Thoracic aorta (tissue), 2 donors: ENCODE measurements around the gene CES2. TPM values are rescaled to one million over a fixed set of nuclear protein-coding genes. Genes with fewer than 3 reads are reported as not detected.

ENCODE experiments used
- ATAC-seq: fragments of 150-250 bp; one replicate; pipeline ENCODE4 v1.8.0; 2017; ENCODE audit warnings: low read depth; ENCODE audit not compliant: insufficient number of reproducible peaks, low FRiP score
- DNase-seq: peaks from one replicate; pipeline ENCODE4 v3.0.0-alpha.2; 2020; ENCODE audit warnings: low spot score
- H3K27ac ChIP-seq, 2 donors: fragments of 200-600 bp; sonication (generic); 1 replicate in 1 of 2; 2 replicates in 1 of 2; pipeline ENCODE4 v1.5.1; 2016; ENCODE audit warnings: mild to moderate bottlenecking in 2 of 2, moderate library complexity in 2 of 2
- H3K27me3 ChIP-seq: fragments of 200-600 bp; sonication (generic); replicated peaks from 2 replicates; pipeline ENCODE4 v1.6.0; 2016; ENCODE audit warnings: mild to moderate bottlenecking; ENCODE audit not compliant: insufficient read depth
- H3K36me3 ChIP-seq: fragments of 200-600 bp; sonication (generic); one replicate; pipeline ENCODE4 v1.5.1; 2016
- H3K4me1 ChIP-seq, 2 donors: fragments of 200-600 bp; sonication (generic); 1 replicate in 1 of 2; 2 replicates in 1 of 2; pipeline versions ENCODE4 v1.5.1 to v1.6.0; 2016; ENCODE audit warnings: low read depth in 2 of 2, mild to moderate bottlenecking in 1 of 2; ENCODE audit not compliant: control insufficient read depth in 1 of 2
- H3K4me3 ChIP-seq: fragments of 200-600 bp; sonication (generic); 2 replicates; pipeline ENCODE4 v1.5.1; 2016; ENCODE audit warnings: mild to moderate bottlenecking
- H3K9me3 ChIP-seq: fragments of 200-600 bp; sonication (generic); 2 replicates; pipeline ENCODE4 v1.5.1; 2016
- total RNA-seq, 2 donors: library from RNA; depleted of rRNA; stranded (reverse); fragments of >200 nt; gene quantifications; one replicate each; pipeline versions ENCODE4 v1.1.0 to v1.2.3, GENCODE V29; 2016
- TF ChIP-seq, protein P1 (sequence below): fragments of 200-600 bp; sonication (generic); IDR thresholded peaks from one replicate; pipeline ENCODE4 v1.5.1; 2019; ENCODE audit warnings: antibody characterized with exemption

Gene CES2
- total RNA-seq, 2 donors from 2014 or later = 29.8 to 92.7 TPM

DNA sequence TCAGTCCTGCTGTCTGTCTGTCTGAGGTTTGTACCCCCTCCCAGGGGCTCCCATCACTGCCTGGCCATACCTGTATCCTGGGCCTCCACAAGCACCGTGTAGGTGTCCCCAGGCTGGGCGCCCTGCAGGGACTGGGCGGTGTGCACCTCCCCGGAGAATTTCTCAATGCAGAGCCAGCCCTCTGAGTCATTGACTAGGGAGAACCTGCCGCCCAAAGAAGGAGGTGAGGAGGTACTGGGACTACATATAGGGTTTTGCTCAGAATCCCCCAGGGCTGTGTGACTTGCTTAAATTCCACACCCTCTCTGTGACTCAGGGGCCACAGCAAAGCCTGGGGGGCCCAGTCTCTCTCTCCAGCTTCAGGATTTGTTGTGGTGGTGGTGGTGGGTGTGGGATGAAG lies 24.2 kb upstream of the CES2 start:
- Histone ChIP-seq H3K27ac (no peak overlapping the region), H3K4me3 (no peak overlapping the region), H3K36me3 (no peaks in the 10 kb centered on the region), H3K4me1 (peaks cover 0 to 15% of the 10 kb centered on the region in 2 donors), H3K9me3 (no peaks in the 10 kb centered on the region), H3K27me3 (no peaks in the 10 kb centered on the region)
- TF ChIP-seq, protein P1, sequence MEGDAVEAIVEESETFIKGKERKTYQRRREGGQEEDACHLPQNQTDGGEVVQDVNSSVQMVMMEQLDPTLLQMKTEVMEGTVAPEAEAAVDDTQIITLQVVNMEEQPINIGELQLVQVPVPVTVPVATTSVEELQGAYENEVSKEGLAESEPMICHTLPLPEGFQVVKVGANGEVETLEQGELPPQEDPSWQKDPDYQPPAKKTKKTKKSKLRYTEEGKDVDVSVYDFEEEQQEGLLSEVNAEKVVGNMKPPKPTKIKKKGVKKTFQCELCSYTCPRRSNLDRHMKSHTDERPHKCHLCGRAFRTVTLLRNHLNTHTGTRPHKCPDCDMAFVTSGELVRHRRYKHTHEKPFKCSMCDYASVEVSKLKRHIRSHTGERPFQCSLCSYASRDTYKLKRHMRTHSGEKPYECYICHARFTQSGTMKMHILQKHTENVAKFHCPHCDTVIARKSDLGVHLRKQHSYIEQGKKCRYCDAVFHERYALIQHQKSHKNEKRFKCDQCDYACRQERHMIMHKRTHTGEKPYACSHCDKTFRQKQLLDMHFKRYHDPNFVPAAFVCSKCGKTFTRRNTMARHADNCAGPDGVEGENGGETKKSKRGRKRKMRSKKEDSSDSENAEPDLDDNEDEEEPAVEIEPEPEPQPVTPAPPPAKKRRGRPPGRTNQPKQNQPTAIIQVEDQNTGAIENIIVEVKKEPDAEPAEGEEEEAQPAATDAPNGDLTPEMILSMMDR = no peak
- DNase-seq (no peak), ATAC-seq (no peak)

DNA sequence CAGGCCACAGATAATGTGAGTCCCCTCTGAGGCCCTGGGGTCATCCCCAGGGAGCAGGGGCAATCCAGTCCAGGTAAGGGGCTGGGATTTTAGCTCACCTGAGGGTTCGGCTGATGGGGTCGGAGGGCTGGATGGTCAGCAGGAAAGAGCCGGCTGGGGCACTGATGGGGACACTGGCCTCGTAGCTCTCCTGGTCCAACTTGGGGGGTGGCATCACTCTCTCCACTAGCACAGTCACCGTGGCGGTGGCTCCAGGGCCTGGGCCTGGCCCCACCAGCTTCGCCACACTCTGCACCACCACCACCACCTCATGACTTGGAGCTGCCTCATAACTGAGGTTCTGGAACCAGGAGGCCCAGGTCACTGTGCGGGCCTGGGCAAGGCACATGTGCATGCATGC lies 23.5 kb upstream of the CES2 start:
- H3K27ac ChIP-seq = no peak overlapping the region
- no peaks in the 10 kb centered on the region for H3K36me3 ChIP-seq
- H3K4me1 ChIP-seq = peaks cover 0 to 10% of the 10 kb centered on the region in 2 donors
- DNase-seq (no peak), ATAC-seq (no peak)
- H3K9me3 ChIP-seq = no peaks in the 10 kb centered on the region
- H3K4me3 ChIP-seq = no peak overlapping the region
- TF ChIP-seq, protein P1 = no peak
- no peaks in the 10 kb centered on the region for H3K27me3 ChIP-seq

DNA sequence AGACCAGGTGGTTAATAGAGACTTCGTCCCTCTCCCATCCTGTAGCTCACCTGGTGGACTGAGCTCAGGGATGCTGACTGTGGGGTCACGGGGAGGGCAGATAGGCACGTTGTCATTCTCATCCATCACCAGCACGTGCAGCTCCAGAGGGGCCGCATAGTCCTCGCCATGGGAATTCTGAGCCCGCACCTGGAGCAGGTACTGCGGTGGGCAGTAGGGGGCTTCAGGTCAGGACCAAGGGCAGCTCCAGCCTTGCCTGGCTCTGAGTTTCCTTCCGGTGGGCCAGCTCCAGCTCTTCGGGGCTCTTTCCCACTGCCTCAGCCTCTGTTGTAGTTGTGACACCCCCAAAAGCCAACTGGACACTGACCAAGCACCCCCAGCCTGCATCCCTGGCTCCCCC lies 22.2 kb upstream of the CES2 start:
- no peaks in the 10 kb centered on the region for H3K27me3 ChIP-seq
- H3K4me1 ChIP-seq = peaks cover 0 to 6% of the 10 kb centered on the region in 2 donors
- DNase-seq = no peak
- TF ChIP-seq, protein P1 = no peak
- H3K4me3 ChIP-seq = no peak overlapping the region
- ATAC-seq = no peak
- no peaks in the 10 kb centered on the region for H3K9me3 ChIP-seq
- H3K36me3 ChIP-seq = no peaks in the 10 kb centered on the region
- no peak overlapping the region for H3K27ac ChIP-seq

DNA sequence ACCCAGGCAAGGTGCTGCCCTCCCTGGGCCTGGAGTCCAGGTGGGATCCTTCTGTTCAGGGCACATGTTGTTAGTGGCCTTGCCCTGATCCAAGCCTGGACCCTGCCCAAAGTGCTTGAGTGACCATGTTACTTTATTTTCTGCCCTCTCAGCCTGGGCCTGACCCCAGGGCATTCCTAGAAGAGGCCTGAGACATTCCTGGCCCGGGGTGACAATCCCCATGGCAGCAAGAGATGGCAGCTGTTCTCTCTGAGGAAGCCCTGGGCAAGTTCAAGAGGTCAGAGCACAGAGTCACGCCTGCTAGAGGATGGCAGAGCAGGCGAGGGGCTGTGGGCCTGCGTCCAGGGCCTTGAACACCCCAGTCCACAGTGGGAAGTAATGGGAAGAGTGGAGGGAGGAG lies 21.6 kb upstream of the CES2 start:
- ATAC-seq = no peak
- H3K36me3 ChIP-seq = no peaks in the 10 kb centered on the region
- DNase-seq = no peak
- H3K27ac ChIP-seq = no peak overlapping the region
- H3K27me3 ChIP-seq = no peaks in the 10 kb centered on the region
- TF ChIP-seq, protein P1 = no peak
- H3K4me1 ChIP-seq = peaks cover 0 to 6% of the 10 kb centered on the region in 2 donors
- no peak overlapping the region for H3K4me3 ChIP-seq
- H3K9me3 ChIP-seq = no peaks in the 10 kb centered on the region

- Histone ChIP-seq H3K27ac (no peak overlapping the region), H3K36me3 (no peaks in the 10 kb centered on the region), H3K27me3 (no peaks in the 10 kb centered on the region), H3K4me1 (peaks cover 0 to 6% of the 10 kb centered on the region in 2 donors), H3K4me3 (no peak overlapping the region), H3K9me3 (no peaks in the 10 kb centered on the region)
- ATAC-seq (no peak), DNase-seq (no peak)
- TF ChIP-seq, protein P1 = no peak
Measured at GRCh38 chr16:66914541-66914940, 20.8 kb upstream of the CES2 start.
